ENCODE measurements around the gene CCSER2. TPM values are rescaled to one million over a fixed set of nuclear protein-coding genes. Genes with fewer than 3 reads are reported as not detected.
"Not testable (repeated sequence)": the region's sequence is repeated elsewhere in the genome, so short reads cannot be mapped to it uniquely, and the experiment has no call there.

CCSER2 gene
- total and polyA plus RNA-seq, 4 donors = 23.1 to 111 (median 59.4) TPM

- not testable (repeated sequence) for H3K27ac ChIP-seq (ENCODE audit: low read depth in 1 of 2, low read length in 2 of 2); DNase-seq; H3K4me3 ChIP-seq (ENCODE audit: low read length in 2 of 2); H3K27me3 ChIP-seq (ENCODE audit: control insufficient read depth in 1 of 2, insufficient read depth in 2 of 2, low read length in 1 of 2); ATAC-seq (ENCODE audit: low FRiP score); H3K36me3 ChIP-seq (ENCODE audit: control insufficient read depth in 1 of 2, insufficient read depth in 2 of 2, low read length in 1 of 2); H3K4me1 ChIP-seq (ENCODE audit: control insufficient read depth in 1 of 2, insufficient read depth in 2 of 2, low read length in 2 of 2); H3K9me3 ChIP-seq (ENCODE audit: control insufficient read depth, low read length)
- WGBS, 2 donors = 88 to 90% methylated on average over 9 of the region's 9 CpGs
- intact Hi-C loops (cut with DNase I) = loop anchor here in 1 of 2 donors (10.0 kb wide), 1 partner anchor 182 kb away; no protein-coding TSS in a partner anchor
Observed at GRCh38 chr10:84326995-84327394, 1.4 kb upstream of the CCSER2 start.

GRCh38 chr10:84329196-84329611 is 815 bp downstream of the CCSER2 start:
- intact Hi-C loops (cut with DNase I) = loop anchor here in 1 of 2 donors (10.0 kb wide), 1 partner anchor 184 kb away; no protein-coding TSS in a partner anchor

DNA sequence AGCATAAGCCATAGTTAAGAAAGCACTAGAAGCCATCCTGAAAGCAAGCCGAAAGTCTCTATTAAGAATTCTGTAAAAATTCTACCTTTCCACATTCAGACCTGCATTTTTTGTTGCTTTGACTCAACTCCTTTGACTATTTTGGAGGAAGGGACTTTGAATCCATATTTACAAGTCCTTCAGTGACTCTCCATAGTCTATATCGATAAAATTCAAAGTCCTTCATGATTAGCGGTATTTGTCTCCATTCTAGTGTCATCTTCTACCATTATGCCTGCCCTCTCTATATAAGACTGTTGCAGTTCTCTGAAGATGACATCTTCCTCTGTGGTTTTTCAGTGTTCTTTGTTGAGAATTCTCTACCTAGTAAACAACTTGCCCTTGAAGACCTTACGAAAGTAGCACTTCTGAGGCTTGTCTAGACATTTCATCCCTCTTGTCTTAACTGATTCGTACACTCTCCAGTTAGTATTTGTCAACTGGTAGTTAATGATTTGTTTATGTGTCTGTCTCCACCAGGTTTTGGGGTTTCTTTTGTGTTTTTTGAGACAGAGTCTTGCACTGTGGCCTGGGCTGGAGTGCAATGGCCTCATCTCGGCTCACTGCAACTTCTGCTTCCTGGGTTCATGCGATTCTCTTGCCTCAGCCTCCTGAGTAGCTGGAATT is 1.7 kb downstream of the CCSER2 start:
- no peak overlapping the region for H3K27ac ChIP-seq (ENCODE audit: low read depth in 1 of 2, low read length in 2 of 2)
- no peak overlapping the region for H3K4me3 ChIP-seq (ENCODE audit: low read length in 2 of 2)
- intact Hi-C loops (cut with DNase I) = loop anchor here in 1 of 2 donors (10.0 kb wide), 1 partner anchor 185 kb away; no protein-coding TSS in a partner anchor

More at GRCh38 chr10:84329196-84329611, 815 bp downstream of the CCSER2 start:
- Histone ChIP-seq H3K27me3 (ENCODE audit: control insufficient read depth in 1 of 2, insufficient read depth in 2 of 2, low read length in 1 of 2) (no peaks in the 10 kb centered on the region), H3K4me3 (ENCODE audit: low read length in 2 of 2) (peak overlapping the region; percentile 95 to 100), H3K9me3 (ENCODE audit: control insufficient read depth, low read length) (no peaks in the 10 kb centered on the region), H3K4me1 (ENCODE audit: control insufficient read depth in 1 of 2, insufficient read depth in 2 of 2, low read length in 2 of 2) (peaks cover 0 to 2% of the 10 kb centered on the region in 2 donors), H3K27ac (ENCODE audit: low read depth in 1 of 2, low read length in 2 of 2) (peak overlapping the region; percentile 94 to 96), H3K36me3 (ENCODE audit: control insufficient read depth in 1 of 2, insufficient read depth in 2 of 2, low read length in 1 of 2) (no peaks in the 10 kb centered on the region)
- ATAC-seq (ENCODE audit: low FRiP score) (no peak), DNase-seq (no peak)
- WGBS, 2 donors = 5 to 8% methylated on average over 6 of the region's 6 CpGs

GRCh38 chr10:84331091-84331490 is 2.7 kb downstream of the CCSER2 start:
- Histone ChIP-seq H3K27ac (ENCODE audit: low read depth in 1 of 2, low read length in 2 of 2) (no peak overlapping the region), H3K4me1 (ENCODE audit: control insufficient read depth in 1 of 2, insufficient read depth in 2 of 2, low read length in 2 of 2) (peaks cover 2 to 3% of the 10 kb centered on the region in 2 donors), H3K4me3 (ENCODE audit: low read length in 2 of 2) (no peak overlapping the region), H3K27me3 (ENCODE audit: control insufficient read depth in 1 of 2, insufficient read depth in 2 of 2, low read length in 1 of 2) (no peaks in the 10 kb centered on the region), H3K36me3 (ENCODE audit: control insufficient read depth in 1 of 2, insufficient read depth in 2 of 2, low read length in 1 of 2) (no peaks in the 10 kb centered on the region), H3K9me3 (ENCODE audit: control insufficient read depth, low read length) (no peaks in the 10 kb centered on the region)
- ATAC-seq (ENCODE audit: low FRiP score) = no peak
- no peak for DNase-seq
- intact Hi-C loops (cut with DNase I) = no loop called here
- 95 to 97% methylated on average over 2 of the region's 2 CpGs for WGBS, 2 donors

More for the DNA sequence above, 1.7 kb downstream of the CCSER2 start:
- Histone ChIP-seq H3K27me3 (ENCODE audit: control insufficient read depth in 1 of 2, insufficient read depth in 2 of 2, low read length in 1 of 2) (no peaks in the 10 kb centered on the region), H3K9me3 (ENCODE audit: control insufficient read depth, low read length) (no peaks in the 10 kb centered on the region), H3K4me1 (ENCODE audit: control insufficient read depth in 1 of 2, insufficient read depth in 2 of 2, low read length in 2 of 2) (peaks cover 2 to 3% of the 10 kb centered on the region in 2 donors), H3K36me3 (ENCODE audit: control insufficient read depth in 1 of 2, insufficient read depth in 2 of 2, low read length in 1 of 2) (no peaks in the 10 kb centered on the region)
- 95 to 96% methylated on average over 7 of the region's 7 CpGs for WGBS, 2 donors
- DNase-seq (no peak), ATAC-seq (ENCODE audit: low FRiP score) (no peak)

DNA sequence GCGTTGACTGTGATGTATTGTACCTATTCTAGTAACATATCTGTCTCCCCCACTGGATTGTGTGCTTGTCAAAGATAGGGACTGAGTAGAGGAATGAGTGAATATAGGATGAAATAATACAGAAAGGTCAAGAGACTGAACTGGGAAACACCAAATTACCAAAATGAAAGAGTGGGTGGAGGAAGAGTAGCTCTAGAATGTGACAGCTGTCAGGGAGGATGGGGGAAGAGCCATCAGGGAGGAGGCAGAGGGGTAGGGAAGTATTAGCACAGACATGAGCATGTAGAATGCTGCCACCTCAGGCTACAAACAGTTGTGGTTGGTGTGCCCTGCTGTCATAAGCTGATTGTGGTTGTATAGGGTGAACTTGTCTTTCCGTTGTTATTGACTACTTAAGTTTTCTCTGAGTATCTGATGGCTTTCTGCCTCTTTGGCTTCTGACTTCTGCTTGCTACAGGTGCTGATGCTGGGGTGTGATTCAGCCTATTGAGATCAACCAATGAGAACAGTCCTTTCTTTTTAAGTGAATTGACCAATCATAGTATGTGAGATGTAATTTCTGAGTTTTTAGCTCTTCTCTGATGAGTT is 5.6 kb downstream of the CCSER2 start:
- WGBS, 2 donors = 73 to 83% methylated on average over 2 of the region's 2 CpGs

GRCh38 chr10:84334811-84335210 is 6.4 kb downstream of the CCSER2 start:
- DNase-seq = no peak
- 35 to 43% methylated on average over 2 of the region's 2 CpGs for WGBS, 2 donors
- Histone ChIP-seq H3K4me1 (ENCODE audit: control insufficient read depth in 1 of 2, insufficient read depth in 2 of 2, low read length in 2 of 2) (peaks cover 2 to 3% of the 10 kb centered on the region in 2 donors), H3K4me3 (ENCODE audit: low read length in 2 of 2) (no peak overlapping the region), H3K9me3 (ENCODE audit: control insufficient read depth, low read length) (no peaks in the 10 kb centered on the region), H3K27me3 (ENCODE audit: control insufficient read depth in 1 of 2, insufficient read depth in 2 of 2, low read length in 1 of 2) (no peaks in the 10 kb centered on the region), H3K36me3 (ENCODE audit: control insufficient read depth in 1 of 2, insufficient read depth in 2 of 2, low read length in 1 of 2) (no peaks in the 10 kb centered on the region), H3K27ac (ENCODE audit: low read depth in 1 of 2, low read length in 2 of 2) (no peak overlapping the region)
- intact Hi-C loops (cut with DNase I) = no loop called here
- no peak for ATAC-seq (ENCODE audit: low FRiP score)

More for the DNA sequence above, 5.6 kb downstream of the CCSER2 start:
- H3K27ac ChIP-seq (ENCODE audit: low read depth in 1 of 2, low read length in 2 of 2) = no peak overlapping the region
- H3K4me1 ChIP-seq (ENCODE audit: control insufficient read depth in 1 of 2, insufficient read depth in 2 of 2, low read length in 2 of 2) = peaks cover 2 to 3% of the 10 kb centered on the region in 2 donors
- ATAC-seq (ENCODE audit: low FRiP score) (no peak), DNase-seq (no peak)
- H3K9me3 ChIP-seq (ENCODE audit: control insufficient read depth, low read length) = no peaks in the 10 kb centered on the region
- H3K36me3 ChIP-seq (ENCODE audit: control insufficient read depth in 1 of 2, insufficient read depth in 2 of 2, low read length in 1 of 2) = no peaks in the 10 kb centered on the region
- no peaks in the 10 kb centered on the region for H3K27me3 ChIP-seq (ENCODE audit: control insufficient read depth in 1 of 2, insufficient read depth in 2 of 2, low read length in 1 of 2)
- no peak overlapping the region for H3K4me3 ChIP-seq (ENCODE audit: low read length in 2 of 2)
- intact Hi-C loops (cut with DNase I) = no loop called here

DNA sequence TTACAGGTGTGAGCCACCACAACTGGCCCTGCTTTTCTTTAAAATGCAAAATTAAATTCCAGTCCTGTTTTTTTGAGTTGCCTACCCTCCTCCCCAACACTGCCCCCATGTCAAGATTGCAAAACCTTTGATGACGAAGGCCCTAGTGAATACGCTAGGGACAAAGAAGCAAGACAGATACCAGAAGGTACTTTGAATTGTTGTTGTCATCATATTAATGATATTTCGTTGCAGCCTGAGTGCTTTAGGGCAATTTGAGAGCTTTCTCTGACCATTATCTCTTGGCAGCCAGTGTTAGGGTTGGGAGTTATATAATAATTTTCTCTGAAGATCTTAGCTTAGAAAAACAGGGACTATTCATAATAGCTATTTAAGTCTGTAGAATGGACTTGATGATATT is 7.1 kb downstream of the CCSER2 start:
- Histone ChIP-seq H3K36me3 (ENCODE audit: control insufficient read depth in 1 of 2, insufficient read depth in 2 of 2, low read length in 1 of 2) (no peaks in the 10 kb centered on the region), H3K27ac (ENCODE audit: low read depth in 1 of 2, low read length in 2 of 2) (no peak overlapping the region), H3K4me1 (ENCODE audit: control insufficient read depth in 1 of 2, insufficient read depth in 2 of 2, low read length in 2 of 2) (peaks cover 2 to 3% of the 10 kb centered on the region in 2 donors), H3K4me3 (ENCODE audit: low read length in 2 of 2) (no peak overlapping the region), H3K9me3 (ENCODE audit: control insufficient read depth, low read length) (no peaks in the 10 kb centered on the region), H3K27me3 (ENCODE audit: control insufficient read depth in 1 of 2, insufficient read depth in 2 of 2, low read length in 1 of 2) (no peaks in the 10 kb centered on the region)
- intact Hi-C loops (cut with DNase I) = no loop called here
- ATAC-seq (ENCODE audit: low FRiP score) (peak; percentile 33), DNase-seq (no peak)
- 91% methylated on average over 3 of the region's 3 CpGs for WGBS, 2 donors

GRCh38 chr10:84336406-84337090 is 8.2 kb downstream of the CCSER2 start:
- no peak overlapping the region for H3K4me3 ChIP-seq (ENCODE audit: low read length in 2 of 2)
- no peak for DNase-seq
- H3K27ac ChIP-seq (ENCODE audit: low read depth in 1 of 2, low read length in 2 of 2) = no peak overlapping the region
- H3K9me3 ChIP-seq (ENCODE audit: control insufficient read depth, low read length) = no peaks in the 10 kb centered on the region
- H3K27me3 ChIP-seq (ENCODE audit: control insufficient read depth in 1 of 2, insufficient read depth in 2 of 2, low read length in 1 of 2) = no peaks in the 10 kb centered on the region
- no peaks in the 10 kb centered on the region for H3K36me3 ChIP-seq (ENCODE audit: control insufficient read depth in 1 of 2, insufficient read depth in 2 of 2, low read length in 1 of 2)
- ATAC-seq (ENCODE audit: low FRiP score) = no peak
- intact Hi-C loops (cut with DNase I) = no loop called here
- peaks cover 0 to 3% of the 10 kb centered on the region in 2 donors for H3K4me1 ChIP-seq (ENCODE audit: control insufficient read depth in 1 of 2, insufficient read depth in 2 of 2, low read length in 2 of 2)
- 91 to 94% methylated on average over 5 of the region's 5 CpGs for WGBS, 2 donors

Data from aorta (tissue), 5 donors.